ENCODE data around the gene INPP4B.

INPP4B gene

DNA sequence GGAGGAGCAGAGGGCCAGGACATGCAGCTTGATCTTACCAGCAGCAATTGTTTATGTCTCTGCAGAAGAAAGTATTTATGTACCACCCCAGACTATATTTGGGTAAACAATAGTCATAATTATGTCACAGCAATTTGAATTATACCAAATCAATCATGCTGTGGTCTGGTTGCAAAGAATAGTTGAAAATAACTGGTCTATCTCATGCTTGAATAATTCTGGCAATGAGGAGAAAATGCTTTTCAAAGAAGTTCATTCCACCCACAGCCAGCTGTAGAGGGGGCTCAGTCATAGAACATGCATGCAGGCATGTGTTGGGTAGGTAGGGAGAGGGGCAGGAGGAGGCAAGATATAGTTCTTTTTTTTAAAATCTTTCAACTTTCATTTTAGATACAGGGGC lies 810.5 kb downstream of the INPP4B start:
- Histone ChIP-seq H3K9me3 (ENCODE audit: control insufficient read depth in 2 of 2, low read length in 2 of 2) (no peaks in the 10 kb centered on the region), H3K36me3 (ENCODE audit: control insufficient read depth in 2 of 2, insufficient read depth in 2 of 2, low read length in 2 of 2) (no peaks in the 10 kb centered on the region), H3K27me3 (ENCODE audit: control insufficient read depth in 1 of 2, insufficient read depth in 2 of 2, low read length in 2 of 2) (no peaks in the 10 kb centered on the region), H3K27ac (ENCODE audit: low read length) (no peak overlapping the region), H3K4me1 (ENCODE audit: control insufficient read depth, insufficient read depth, low read length) (no peaks in the 10 kb centered on the region), H3K9ac (ENCODE audit: low read length in 2 of 2) (no peak overlapping the region), H3K4me3 (ENCODE audit: low read length in 2 of 2) (no peak overlapping the region)

DNA sequence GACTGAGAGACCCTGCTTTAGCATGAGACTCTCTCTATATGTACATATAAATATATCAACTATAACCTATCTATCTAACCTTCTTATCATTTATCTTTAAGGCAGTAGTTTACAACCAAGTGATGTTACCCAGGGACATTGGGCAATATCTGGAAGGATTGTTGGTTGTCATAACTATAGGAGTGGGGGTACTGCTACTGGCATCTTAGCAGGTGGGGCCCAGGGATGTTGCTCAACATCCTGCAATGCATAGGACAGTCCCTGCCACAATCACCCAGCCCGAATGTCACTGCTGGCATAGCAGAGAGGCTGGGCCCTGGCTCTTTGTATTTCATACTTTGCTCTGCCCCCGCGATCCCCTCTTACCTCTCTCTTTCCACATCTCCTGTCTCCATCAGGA lies 812.0 kb downstream of the INPP4B start:
- no peaks in the 10 kb centered on the region for H3K36me3 ChIP-seq (ENCODE audit: control insufficient read depth in 2 of 2, insufficient read depth in 2 of 2, low read length in 2 of 2)
- H3K9ac ChIP-seq (ENCODE audit: low read length in 2 of 2) = no peak overlapping the region
- H3K4me3 ChIP-seq (ENCODE audit: low read length in 2 of 2) = no peak overlapping the region
- no peaks in the 10 kb centered on the region for H3K27me3 ChIP-seq (ENCODE audit: control insufficient read depth in 1 of 2, insufficient read depth in 2 of 2, low read length in 2 of 2)
- H3K4me1 ChIP-seq (ENCODE audit: control insufficient read depth, insufficient read depth, low read length) = no peaks in the 10 kb centered on the region
- no peaks in the 10 kb centered on the region for H3K9me3 ChIP-seq (ENCODE audit: control insufficient read depth in 2 of 2, low read length in 2 of 2)
- H3K27ac ChIP-seq (ENCODE audit: low read length) = no peak overlapping the region

DNA sequence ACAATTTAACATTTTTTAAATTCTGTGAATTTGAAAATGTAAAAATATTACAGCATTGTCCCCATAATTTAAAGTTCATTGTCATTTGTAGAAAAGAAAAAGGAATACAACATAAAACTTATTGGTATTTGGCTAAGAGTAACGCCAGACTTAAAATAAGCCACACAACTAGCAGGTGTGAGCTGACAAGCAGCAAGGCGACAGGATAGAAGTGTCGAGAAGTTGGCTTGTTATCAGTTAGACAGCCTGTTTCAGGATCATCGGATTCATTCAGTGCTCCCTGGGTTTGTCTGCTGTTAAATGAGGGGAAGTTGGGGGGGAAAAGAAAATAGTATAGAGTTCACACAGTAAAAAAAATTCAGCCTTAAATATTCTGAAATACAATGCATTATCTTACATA lies 816.1 kb downstream of the INPP4B start:
- Histone ChIP-seq H3K9ac (ENCODE audit: low read length in 2 of 2) (no peak overlapping the region), H3K27ac (ENCODE audit: low read length) (no peak overlapping the region)

DNA sequence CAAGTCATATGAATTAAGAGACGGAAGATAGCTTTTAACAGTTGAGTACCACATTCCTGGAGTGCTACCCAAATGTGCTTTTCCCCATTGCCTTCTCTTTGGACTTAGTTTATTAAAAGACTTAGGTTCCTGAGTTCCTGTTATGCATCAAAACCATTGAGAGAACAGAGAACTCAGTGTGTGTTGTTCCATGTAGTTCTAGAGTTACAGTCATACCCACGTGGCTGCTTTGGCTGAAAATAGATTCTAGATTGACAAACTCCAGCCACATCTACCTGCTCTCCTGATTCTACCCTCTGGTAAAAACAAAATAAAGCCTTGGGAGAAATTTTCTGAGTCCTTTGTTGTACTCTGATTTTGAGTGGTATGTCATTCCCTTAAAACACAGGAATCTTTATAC lies 824.3 kb downstream of the INPP4B start:
- H3K27ac ChIP-seq (ENCODE audit: low read length) = no peak overlapping the region
- no peaks in the 10 kb centered on the region for H3K36me3 ChIP-seq (ENCODE audit: control insufficient read depth in 2 of 2, insufficient read depth in 2 of 2, low read length in 2 of 2)
- no peaks in the 10 kb centered on the region for H3K27me3 ChIP-seq (ENCODE audit: control insufficient read depth in 1 of 2, insufficient read depth in 2 of 2, low read length in 2 of 2)
- no peak overlapping the region for H3K9ac ChIP-seq (ENCODE audit: low read length in 2 of 2)
- H3K4me3 ChIP-seq (ENCODE audit: low read length in 2 of 2) = no peak overlapping the region
- no peaks in the 10 kb centered on the region for H3K4me1 ChIP-seq (ENCODE audit: control insufficient read depth, insufficient read depth, low read length)
- no peaks in the 10 kb centered on the region for H3K9me3 ChIP-seq (ENCODE audit: control insufficient read depth in 2 of 2, low read length in 2 of 2)

More for the DNA sequence above, 816.1 kb downstream of the INPP4B start:
- Histone ChIP-seq H3K27me3 (ENCODE audit: control insufficient read depth in 1 of 2, insufficient read depth in 2 of 2, low read length in 2 of 2) (no peaks in the 10 kb centered on the region), H3K4me1 (ENCODE audit: control insufficient read depth, insufficient read depth, low read length) (no peaks in the 10 kb centered on the region), H3K9me3 (ENCODE audit: control insufficient read depth in 2 of 2, low read length in 2 of 2) (no peaks in the 10 kb centered on the region), H3K36me3 (ENCODE audit: control insufficient read depth in 2 of 2, insufficient read depth in 2 of 2, low read length in 2 of 2) (no peaks in the 10 kb centered on the region), H3K4me3 (ENCODE audit: low read length in 2 of 2) (no peak overlapping the region)

DNA sequence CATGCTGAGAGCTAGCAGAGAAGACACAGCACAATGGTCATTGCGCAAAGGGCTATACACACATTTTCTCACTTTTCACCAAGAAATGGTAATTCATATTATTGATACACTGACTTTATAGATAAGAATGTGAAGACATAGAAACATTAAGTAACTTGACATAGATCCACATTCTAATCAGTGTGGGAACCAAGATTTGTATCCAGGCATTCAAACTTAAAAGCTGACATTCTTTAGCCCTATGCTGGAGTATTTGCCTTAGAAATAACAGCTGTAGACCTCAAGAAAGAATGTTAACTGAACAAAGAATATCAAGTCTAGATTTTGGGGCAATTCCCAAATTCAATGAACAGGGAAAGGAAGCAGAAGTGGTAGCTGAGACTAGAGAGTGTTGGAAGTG lies 824.9 kb downstream of the INPP4B start:
- H3K36me3 ChIP-seq (ENCODE audit: control insufficient read depth in 2 of 2, insufficient read depth in 2 of 2, low read length in 2 of 2) = no peaks in the 10 kb centered on the region
- no peak overlapping the region for H3K27ac ChIP-seq (ENCODE audit: low read length)
- H3K9ac ChIP-seq (ENCODE audit: low read length in 2 of 2) = no peak overlapping the region
- H3K27me3 ChIP-seq (ENCODE audit: control insufficient read depth in 1 of 2, insufficient read depth in 2 of 2, low read length in 2 of 2) = no peaks in the 10 kb centered on the region
- H3K4me1 ChIP-seq (ENCODE audit: control insufficient read depth, insufficient read depth, low read length) = no peaks in the 10 kb centered on the region
- no peaks in the 10 kb centered on the region for H3K9me3 ChIP-seq (ENCODE audit: control insufficient read depth in 2 of 2, low read length in 2 of 2)
- H3K4me3 ChIP-seq (ENCODE audit: low read length in 2 of 2) = no peak overlapping the region

DNA sequence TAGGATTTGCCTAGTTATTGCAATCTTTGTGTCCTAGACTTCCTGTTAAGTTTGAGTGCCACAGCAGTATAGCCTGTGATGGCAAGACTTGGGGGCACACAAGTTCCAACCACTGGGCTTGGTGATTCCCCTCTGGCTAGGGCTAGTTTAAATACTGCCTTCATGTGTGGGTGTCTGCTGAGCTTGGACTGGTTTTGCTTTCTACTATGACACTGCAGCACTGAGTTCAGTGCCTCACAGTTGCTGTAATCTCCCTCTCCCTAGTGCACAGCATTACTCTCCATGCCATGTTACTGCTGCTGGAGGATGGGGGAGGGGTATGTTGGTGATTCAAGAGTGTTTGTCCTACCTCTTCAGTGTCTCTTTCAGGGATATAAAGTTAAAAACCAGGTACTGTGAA lies 830.1 kb downstream of the INPP4B start:
- H3K27me3 ChIP-seq (ENCODE audit: control insufficient read depth in 1 of 2, insufficient read depth in 2 of 2, low read length in 2 of 2) = no peaks in the 10 kb centered on the region
- H3K9me3 ChIP-seq (ENCODE audit: control insufficient read depth in 2 of 2, low read length in 2 of 2) = no peaks in the 10 kb centered on the region
- H3K27ac ChIP-seq (ENCODE audit: low read length) = no peak overlapping the region
- no peaks in the 10 kb centered on the region for H3K4me1 ChIP-seq (ENCODE audit: control insufficient read depth, insufficient read depth, low read length)
- no peak overlapping the region for H3K9ac ChIP-seq (ENCODE audit: low read length in 2 of 2)
- no peaks in the 10 kb centered on the region for H3K36me3 ChIP-seq (ENCODE audit: control insufficient read depth in 2 of 2, insufficient read depth in 2 of 2, low read length in 2 of 2)
- no peak overlapping the region for H3K4me3 ChIP-seq (ENCODE audit: low read length in 2 of 2)

DNA sequence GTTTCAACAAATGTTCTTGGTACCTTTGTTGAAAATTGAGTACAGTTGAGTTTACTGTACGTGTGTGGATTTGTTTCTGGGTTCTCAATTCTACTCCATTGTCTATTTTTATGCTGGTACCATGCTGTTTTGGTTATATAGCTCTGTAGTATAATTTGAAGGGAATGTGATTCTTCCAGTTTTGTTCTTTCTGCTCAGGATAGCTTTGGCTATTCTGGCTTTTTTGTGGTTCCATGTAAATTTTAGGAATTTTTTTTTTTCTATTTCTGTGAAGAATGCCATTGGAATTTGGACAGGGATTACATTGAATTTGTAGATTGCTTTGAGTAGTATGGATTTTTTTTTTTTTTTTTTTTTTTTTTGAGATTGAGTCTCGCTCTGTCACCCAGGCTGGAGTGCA lies 836.4 kb downstream of the INPP4B start:
- no peak overlapping the region for H3K27ac ChIP-seq (ENCODE audit: low read length)
- no peak overlapping the region for H3K9ac ChIP-seq (ENCODE audit: low read length in 2 of 2)
- no peaks in the 10 kb centered on the region for H3K27me3 ChIP-seq (ENCODE audit: control insufficient read depth in 1 of 2, insufficient read depth in 2 of 2, low read length in 2 of 2)
- no peaks in the 10 kb centered on the region for H3K9me3 ChIP-seq (ENCODE audit: control insufficient read depth in 2 of 2, low read length in 2 of 2)
- no peaks in the 10 kb centered on the region for H3K4me1 ChIP-seq (ENCODE audit: control insufficient read depth, insufficient read depth, low read length)
- H3K36me3 ChIP-seq (ENCODE audit: control insufficient read depth in 2 of 2, insufficient read depth in 2 of 2, low read length in 2 of 2) = no peaks in the 10 kb centered on the region
- H3K4me3 ChIP-seq (ENCODE audit: low read length in 2 of 2) = no peak overlapping the region

DNA sequence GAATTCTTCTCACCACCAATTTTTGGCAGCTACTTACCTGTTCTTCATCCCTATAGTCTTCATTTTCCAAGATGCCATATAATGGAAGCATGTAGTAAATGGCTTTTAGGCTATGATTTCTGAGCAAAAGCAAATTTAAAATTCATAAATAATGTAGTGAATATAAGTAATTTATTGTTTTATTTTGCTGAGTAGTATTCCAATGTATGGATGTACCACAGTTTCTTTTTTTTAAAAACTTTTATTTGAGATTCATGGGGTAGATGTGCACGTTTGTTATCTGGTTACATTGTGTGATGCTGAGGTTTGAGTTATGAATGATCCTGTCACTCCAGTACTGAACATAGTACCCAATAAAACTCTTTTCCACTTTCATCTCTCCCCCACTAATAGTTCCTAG lies 840.6 kb downstream of the INPP4B start:
- H3K9ac ChIP-seq (ENCODE audit: low read length in 2 of 2) = no peak overlapping the region
- H3K4me3 ChIP-seq (ENCODE audit: low read length in 2 of 2) = no peak overlapping the region
- H3K36me3 ChIP-seq (ENCODE audit: control insufficient read depth in 2 of 2, insufficient read depth in 2 of 2, low read length in 2 of 2) = no peaks in the 10 kb centered on the region
- no peaks in the 10 kb centered on the region for H3K27me3 ChIP-seq (ENCODE audit: control insufficient read depth in 1 of 2, insufficient read depth in 2 of 2, low read length in 2 of 2)
- no peaks in the 10 kb centered on the region for H3K9me3 ChIP-seq (ENCODE audit: control insufficient read depth in 2 of 2, low read length in 2 of 2)
- H3K27ac ChIP-seq (ENCODE audit: low read length) = no peak overlapping the region
- H3K4me1 ChIP-seq (ENCODE audit: control insufficient read depth, insufficient read depth, low read length) = no peaks in the 10 kb centered on the region

DNA sequence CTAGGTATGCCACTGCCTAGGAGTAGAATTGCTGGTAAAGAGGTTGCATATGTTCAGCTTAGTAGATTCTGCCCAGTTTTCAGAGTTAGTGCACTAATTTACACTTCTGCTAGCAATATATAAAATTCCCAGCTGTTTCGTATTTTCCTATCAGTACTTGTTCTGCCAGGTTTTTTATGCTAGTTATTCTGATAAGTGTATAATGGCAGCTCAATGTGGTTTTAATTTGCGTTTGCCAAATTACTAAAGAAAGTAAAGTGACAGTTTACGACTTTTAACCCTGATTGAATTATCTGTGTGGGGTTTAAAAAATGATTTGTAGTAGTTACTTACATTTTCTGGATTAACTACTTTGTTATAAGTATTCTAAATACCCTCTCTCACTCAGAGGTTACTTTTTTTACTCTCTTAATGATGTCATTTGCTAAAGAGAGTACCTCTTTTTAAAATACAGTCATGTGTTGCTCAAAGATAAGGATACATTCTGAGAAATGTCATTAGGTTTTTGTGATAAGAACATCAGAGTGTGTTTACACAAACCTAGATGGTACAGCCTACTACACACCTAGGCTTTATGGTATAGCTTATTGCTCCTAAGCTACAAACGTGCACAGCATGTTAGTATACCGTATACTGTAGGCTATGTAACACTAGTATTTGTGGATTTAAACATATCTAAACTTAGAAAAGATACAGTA lies 846.5 kb downstream of the INPP4B start:
- Histone ChIP-seq H3K36me3 (ENCODE audit: control insufficient read depth in 2 of 2, insufficient read depth in 2 of 2, low read length in 2 of 2) (no peaks in the 10 kb centered on the region), H3K9me3 (ENCODE audit: control insufficient read depth in 2 of 2, low read length in 2 of 2) (no peaks in the 10 kb centered on the region), H3K9ac (ENCODE audit: low read length in 2 of 2) (no peak overlapping the region), H3K4me1 (ENCODE audit: control insufficient read depth, insufficient read depth, low read length) (no peaks in the 10 kb centered on the region), H3K4me3 (ENCODE audit: low read length in 2 of 2) (no peak overlapping the region), H3K27me3 (ENCODE audit: control insufficient read depth in 1 of 2, insufficient read depth in 2 of 2, low read length in 2 of 2) (no peaks in the 10 kb centered on the region), H3K27ac (ENCODE audit: low read length) (no peak overlapping the region)

DNA sequence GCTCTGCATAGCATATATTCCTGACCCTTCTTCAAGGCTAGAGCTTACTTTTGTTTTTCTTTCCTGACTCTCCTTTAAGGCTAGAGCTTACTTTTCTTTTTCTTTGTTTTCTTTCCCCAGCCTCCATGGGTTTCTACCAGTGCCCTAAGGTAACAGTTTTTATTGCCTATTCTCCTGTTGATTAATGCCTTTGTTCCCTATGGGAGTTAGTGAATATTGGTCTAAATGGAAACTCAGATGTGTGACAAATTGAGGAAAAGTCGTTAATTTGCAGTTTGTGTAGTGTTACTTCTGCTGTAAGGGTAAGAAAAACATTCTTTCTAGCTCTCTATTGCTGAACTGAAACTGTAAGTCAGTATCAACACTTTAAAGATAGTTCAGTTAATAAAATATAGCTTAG lies 851.0 kb downstream of the INPP4B start:
- no peaks in the 10 kb centered on the region for H3K4me1 ChIP-seq (ENCODE audit: control insufficient read depth, insufficient read depth, low read length)
- H3K9me3 ChIP-seq (ENCODE audit: control insufficient read depth in 2 of 2, low read length in 2 of 2) = peaks cover 0 to 4% of the 10 kb centered on the region in 2 donors
- H3K36me3 ChIP-seq (ENCODE audit: control insufficient read depth in 2 of 2, insufficient read depth in 2 of 2, low read length in 2 of 2) = no peaks in the 10 kb centered on the region
- H3K27me3 ChIP-seq (ENCODE audit: control insufficient read depth in 1 of 2, insufficient read depth in 2 of 2, low read length in 2 of 2) = no peaks in the 10 kb centered on the region
- no peak overlapping the region for H3K27ac ChIP-seq (ENCODE audit: low read length)
- H3K9ac ChIP-seq (ENCODE audit: low read length in 2 of 2) = no peak overlapping the region
- H3K4me3 ChIP-seq (ENCODE audit: low read length in 2 of 2) = no peak overlapping the region

DNA sequence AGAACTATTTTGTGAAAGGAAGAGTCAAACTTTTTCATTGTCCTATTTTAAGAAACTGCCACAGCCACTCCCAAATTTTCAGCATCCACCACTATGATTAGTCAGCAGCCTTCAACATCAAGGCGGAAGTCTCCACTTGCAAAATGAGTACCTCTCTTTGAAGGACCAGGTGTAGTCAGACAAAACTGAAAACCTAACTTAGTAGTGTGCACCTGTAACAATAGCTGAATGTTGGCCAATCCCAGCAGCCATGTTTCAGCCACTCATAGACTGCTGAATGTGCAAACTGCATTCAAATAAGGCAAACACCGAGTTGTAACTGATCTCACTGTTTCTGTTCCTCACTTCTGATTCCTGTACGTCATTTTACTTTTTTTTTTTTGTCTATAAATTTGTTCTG lies 868.7 kb downstream of the INPP4B start:
- no peak overlapping the region for H3K9ac ChIP-seq (ENCODE audit: low read length in 2 of 2)
- H3K9me3 ChIP-seq (ENCODE audit: control insufficient read depth in 2 of 2, low read length in 2 of 2) = no peaks in the 10 kb centered on the region
- no peak overlapping the region for H3K27ac ChIP-seq (ENCODE audit: low read length)
- H3K27me3 ChIP-seq (ENCODE audit: control insufficient read depth in 1 of 2, insufficient read depth in 2 of 2, low read length in 2 of 2) = no peaks in the 10 kb centered on the region
- no peaks in the 10 kb centered on the region for H3K4me1 ChIP-seq (ENCODE audit: control insufficient read depth, insufficient read depth, low read length)
- H3K4me3 ChIP-seq (ENCODE audit: low read length in 2 of 2) = no peak overlapping the region
- H3K36me3 ChIP-seq (ENCODE audit: control insufficient read depth in 2 of 2, insufficient read depth in 2 of 2, low read length in 2 of 2) = no peaks in the 10 kb centered on the region
